ENCODE measurements around the gene CELF4. TPM values are rescaled to one million over a fixed set of nuclear protein-coding genes. Genes with fewer than 3 reads are reported as not detected.

CELF4 gene
- total RNA-seq, 2 donors from 2014 or later = 1.4 TPM; not detected in 1

DNA sequence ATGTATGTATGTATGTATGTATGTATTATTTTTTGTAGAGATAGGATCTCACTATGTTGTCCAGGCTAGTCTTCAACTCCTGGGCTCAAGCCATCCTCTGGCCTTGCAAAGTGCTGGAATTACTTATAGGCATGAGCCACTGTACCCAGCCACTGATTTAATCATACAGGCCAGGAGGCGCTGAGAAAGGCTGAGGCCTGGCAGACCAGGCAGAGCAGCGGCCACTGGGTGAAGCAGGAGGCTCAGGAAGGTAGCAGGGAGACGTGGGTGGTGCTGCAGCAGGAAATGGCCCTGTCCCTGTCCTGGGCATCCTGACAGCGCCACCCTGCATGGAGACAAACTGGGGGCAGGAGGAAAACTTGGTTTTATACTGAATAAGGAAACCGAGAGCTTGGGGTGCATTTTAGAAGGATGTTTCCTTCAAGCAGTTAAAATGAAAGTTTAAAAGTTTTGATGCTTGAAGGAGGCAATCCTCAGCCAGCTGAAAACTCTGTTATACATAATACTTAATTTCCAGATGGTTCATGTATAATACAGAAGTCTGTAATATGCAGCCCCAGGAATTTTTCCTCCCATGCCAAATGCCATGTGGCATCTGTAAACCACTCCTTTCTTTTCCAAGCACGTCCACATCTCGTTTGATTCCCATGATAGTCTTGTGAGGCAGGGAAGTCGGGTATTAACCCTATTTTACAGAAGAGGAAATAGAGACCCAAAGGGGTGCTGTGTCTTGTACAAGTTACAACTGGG is 182.4 kb downstream of the CELF4 start:
- intact Hi-C loops (cut with DNase I) = no loop called here

DNA sequence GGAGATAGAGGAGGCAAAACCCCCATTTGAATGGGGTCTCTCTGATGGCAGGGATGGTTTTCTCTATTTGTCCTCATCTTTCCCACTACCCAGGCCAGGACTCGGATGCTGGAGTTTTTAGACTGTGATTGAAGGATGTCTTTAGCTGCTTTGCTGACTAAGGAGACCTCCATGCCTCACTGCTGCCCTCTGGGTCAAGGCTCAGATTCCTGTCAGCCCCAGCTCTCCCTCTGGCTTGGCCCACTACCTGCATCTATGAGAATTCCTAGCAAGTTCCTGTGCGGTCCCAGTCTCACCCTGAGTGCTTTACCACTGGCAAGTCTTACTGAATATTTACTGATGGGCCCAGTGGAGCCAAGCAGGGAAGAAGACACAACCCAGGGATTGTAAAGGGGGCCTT is 184.0 kb downstream of the CELF4 start:
- H3K27me3 ChIP-seq = no peaks in the 10 kb centered on the region
- TF ChIP-seq, protein P1, sequence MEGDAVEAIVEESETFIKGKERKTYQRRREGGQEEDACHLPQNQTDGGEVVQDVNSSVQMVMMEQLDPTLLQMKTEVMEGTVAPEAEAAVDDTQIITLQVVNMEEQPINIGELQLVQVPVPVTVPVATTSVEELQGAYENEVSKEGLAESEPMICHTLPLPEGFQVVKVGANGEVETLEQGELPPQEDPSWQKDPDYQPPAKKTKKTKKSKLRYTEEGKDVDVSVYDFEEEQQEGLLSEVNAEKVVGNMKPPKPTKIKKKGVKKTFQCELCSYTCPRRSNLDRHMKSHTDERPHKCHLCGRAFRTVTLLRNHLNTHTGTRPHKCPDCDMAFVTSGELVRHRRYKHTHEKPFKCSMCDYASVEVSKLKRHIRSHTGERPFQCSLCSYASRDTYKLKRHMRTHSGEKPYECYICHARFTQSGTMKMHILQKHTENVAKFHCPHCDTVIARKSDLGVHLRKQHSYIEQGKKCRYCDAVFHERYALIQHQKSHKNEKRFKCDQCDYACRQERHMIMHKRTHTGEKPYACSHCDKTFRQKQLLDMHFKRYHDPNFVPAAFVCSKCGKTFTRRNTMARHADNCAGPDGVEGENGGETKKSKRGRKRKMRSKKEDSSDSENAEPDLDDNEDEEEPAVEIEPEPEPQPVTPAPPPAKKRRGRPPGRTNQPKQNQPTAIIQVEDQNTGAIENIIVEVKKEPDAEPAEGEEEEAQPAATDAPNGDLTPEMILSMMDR (IDR thresholded peaks at IDR 0.05) = no peak
- no peaks in the 10 kb centered on the region for H3K9me3 ChIP-seq
- intact Hi-C loops (cut with DNase I) = no loop called here
- H3K9ac ChIP-seq (ENCODE audit: low read depth in 2 of 2, low read length in 2 of 2) = no peak overlapping the region
- no peaks in the 10 kb centered on the region for H3K4me1 ChIP-seq
- no peak for DNase-seq
- H3K4me3 ChIP-seq = no peak overlapping the region
- no peak overlapping the region for H3K27ac ChIP-seq
- H3K36me3 ChIP-seq = no peaks in the 10 kb centered on the region

More for the DNA sequence above, 182.4 kb downstream of the CELF4 start:
- Histone ChIP-seq H3K4me1 (no peaks in the 10 kb centered on the region), H3K36me3 (no peaks in the 10 kb centered on the region), H3K27me3 (no peaks in the 10 kb centered on the region), H3K4me3 (no peak overlapping the region), H3K9ac (ENCODE audit: low read depth in 2 of 2, low read length in 2 of 2) (no peak overlapping the region), H3K9me3 (no peaks in the 10 kb centered on the region), H3K27ac (no peak overlapping the region)
- TF ChIP-seq, protein P1 (IDR thresholded peaks at IDR 0.05) = no peak
- no peak for DNase-seq

DNA sequence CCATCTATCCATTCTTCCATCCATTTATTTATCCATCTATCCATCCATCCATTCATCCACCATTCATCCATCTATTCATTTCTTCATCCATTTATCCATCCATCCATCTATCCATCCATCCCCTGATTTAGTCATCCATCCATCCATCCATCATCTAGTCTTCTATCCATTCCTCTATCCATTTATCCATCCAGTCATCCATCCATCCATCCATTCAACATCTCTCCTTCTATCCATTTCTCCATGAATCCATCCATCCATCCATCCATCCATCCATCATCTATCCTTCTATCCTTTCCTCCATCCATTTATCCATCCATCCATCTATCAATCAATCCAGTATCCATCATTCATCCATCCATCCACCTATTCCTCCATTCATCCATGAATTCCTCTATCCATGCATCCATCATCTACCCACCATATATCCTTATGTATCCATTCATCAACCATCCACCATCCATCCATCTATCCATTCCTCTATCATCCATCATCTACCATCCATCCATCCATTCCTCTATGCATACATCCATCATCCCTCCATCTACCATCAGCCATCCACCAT is 185.0 kb downstream of the CELF4 start:
- H3K4me3 ChIP-seq = no peak overlapping the region
- DNase-seq = no peak
- H3K27ac ChIP-seq = no peak overlapping the region
- no peaks in the 10 kb centered on the region for H3K36me3 ChIP-seq
- H3K4me1 ChIP-seq = no peaks in the 10 kb centered on the region
- TF ChIP-seq, protein P1 (IDR thresholded peaks at IDR 0.05) = no peak
- no peaks in the 10 kb centered on the region for H3K9me3 ChIP-seq
- intact Hi-C loops (cut with DNase I) = no loop called here
- no peak overlapping the region for H3K9ac ChIP-seq (ENCODE audit: low read depth in 2 of 2, low read length in 2 of 2)
- no peaks in the 10 kb centered on the region for H3K27me3 ChIP-seq

DNA sequence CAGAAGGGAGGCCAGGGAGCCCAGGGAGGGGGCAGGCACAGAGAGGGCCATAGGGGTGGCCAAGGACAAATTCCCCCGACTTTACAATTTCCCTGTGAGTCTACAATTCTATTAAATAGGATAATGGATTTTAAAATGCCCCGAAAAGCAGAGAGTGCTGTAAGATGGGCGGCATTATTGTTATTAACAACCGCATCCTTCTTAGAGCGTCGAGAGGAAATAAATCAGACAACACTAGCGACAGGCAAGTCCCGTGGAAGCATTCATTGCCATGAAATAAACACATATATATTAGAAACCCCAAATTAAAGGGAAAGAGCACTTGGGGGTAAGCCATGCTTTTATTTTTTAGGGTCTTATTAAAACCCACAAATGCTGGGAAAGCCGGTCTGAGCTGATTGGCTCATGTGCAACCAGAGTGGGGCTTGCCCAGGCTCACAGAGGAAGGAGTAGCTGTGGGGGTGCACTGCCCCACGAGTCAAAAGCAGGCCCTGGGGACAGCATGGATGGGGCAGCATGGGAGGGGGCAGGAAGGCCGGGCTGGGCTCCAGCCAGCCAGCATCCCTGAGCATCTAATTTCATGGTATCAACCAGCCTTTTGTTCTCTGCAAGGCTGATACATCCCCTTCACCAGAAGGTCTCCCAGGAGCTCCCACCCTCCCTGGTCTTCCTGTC is 187.1 kb downstream of the CELF4 start:
- intact Hi-C loops (cut with DNase I) = no loop called here
- Histone ChIP-seq H3K36me3 (no peaks in the 10 kb centered on the region), H3K4me3 (no peak overlapping the region), H3K9ac (ENCODE audit: low read depth in 2 of 2, low read length in 2 of 2) (no peak overlapping the region), H3K4me1 (no peaks in the 10 kb centered on the region), H3K27me3 (no peaks in the 10 kb centered on the region), H3K27ac (no peak overlapping the region), H3K9me3 (no peaks in the 10 kb centered on the region)
- TF ChIP-seq, protein P1 (IDR thresholded peaks at IDR 0.05) = no peak
- DNase-seq = no peak

DNA sequence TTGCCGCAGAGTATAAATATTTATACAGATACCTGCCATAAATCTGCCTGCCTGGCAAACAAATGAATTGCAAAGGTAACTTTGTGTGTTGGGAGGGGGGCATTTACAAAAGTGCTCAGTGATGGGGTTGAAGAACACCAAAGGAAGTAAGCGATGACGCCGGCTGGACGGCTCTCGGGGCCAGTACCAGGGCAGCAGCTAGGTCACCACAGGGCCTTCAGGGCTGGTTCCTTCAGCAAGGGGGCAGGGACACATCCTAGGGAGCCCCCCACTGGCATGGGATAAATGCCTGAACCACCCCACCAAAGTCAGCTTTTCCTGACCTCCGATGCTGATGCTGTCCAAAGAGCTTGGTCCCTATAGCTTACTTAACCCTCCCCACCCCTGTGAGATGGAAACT is 190.4 kb downstream of the CELF4 start:
- no peaks in the 10 kb centered on the region for H3K27me3 ChIP-seq
- no peaks in the 10 kb centered on the region for H3K9me3 ChIP-seq
- no peak overlapping the region for H3K27ac ChIP-seq
- intact Hi-C loops (cut with DNase I) = no loop called here
- no peak for DNase-seq
- H3K4me1 ChIP-seq = no peaks in the 10 kb centered on the region
- H3K4me3 ChIP-seq = no peak overlapping the region
- no peaks in the 10 kb centered on the region for H3K36me3 ChIP-seq
- TF ChIP-seq, protein P1 (IDR thresholded peaks at IDR 0.05) = no peak
- H3K9ac ChIP-seq (ENCODE audit: low read depth in 2 of 2, low read length in 2 of 2) = no peak overlapping the region

All from colonic mucosa (tissue), 4 donors.